Measurements from ENCODE around the gene SBNO2. TPM values are rescaled to one million over a fixed set of nuclear protein-coding genes. Genes with fewer than 3 reads are reported as not detected.

Gene SBNO2
- total RNA-seq, 4 donors from 2014 or later: 22.8 to 69.0 (median 25.5) TPM

DNA sequence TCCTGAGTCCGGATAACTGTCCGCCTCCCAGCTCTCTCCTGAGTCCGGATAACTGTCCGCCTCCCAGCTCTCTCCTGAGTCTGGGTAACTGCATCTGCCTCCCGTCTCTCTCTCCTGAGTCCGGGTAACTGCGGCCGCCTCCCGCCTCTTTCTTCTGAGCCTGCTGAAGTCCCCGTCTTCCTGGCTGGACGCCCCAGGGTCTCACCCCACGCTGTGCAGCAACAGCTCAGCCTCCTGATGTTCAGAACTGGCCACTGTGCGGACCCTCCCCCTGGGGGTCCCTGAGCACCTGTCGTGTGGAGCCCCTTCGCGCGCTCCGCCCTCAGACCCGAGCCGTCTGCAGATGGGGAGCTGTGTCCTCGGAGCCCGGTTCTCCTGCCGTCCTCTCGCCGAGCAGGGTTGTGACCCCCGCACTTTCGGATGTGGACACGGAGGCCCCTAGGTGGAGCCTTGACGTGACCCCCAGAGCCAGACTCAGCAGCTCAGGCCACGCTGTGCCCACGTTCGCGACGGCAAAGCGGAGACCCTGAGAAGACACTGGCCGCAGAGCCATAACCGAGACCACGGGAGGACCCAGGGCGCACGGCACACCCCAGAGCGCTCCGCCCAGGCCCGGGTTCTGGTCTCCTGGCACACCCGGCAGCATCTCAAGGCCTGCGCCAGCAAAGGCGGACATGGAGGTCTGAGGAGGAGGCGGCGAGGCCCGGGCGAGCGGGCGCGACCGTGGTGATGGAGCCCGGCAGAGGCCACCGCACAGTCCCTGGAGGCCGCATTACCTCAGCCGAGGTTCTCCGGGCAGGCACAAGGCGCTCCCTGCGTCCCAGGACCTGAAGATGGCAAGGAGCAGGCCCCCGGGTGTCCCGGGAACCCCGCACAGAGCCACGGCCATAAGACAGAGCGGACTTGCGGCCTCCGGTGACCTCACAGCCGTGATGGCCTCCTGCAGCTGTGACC is 15.9 kb downstream of the SBNO2 start:
- no peak for DNase-seq
- H3K36me3 ChIP-seq: peaks cover 0 to 4% of the 10 kb centered on the region in 2 donors
- TF ChIP-seq, protein P1, sequence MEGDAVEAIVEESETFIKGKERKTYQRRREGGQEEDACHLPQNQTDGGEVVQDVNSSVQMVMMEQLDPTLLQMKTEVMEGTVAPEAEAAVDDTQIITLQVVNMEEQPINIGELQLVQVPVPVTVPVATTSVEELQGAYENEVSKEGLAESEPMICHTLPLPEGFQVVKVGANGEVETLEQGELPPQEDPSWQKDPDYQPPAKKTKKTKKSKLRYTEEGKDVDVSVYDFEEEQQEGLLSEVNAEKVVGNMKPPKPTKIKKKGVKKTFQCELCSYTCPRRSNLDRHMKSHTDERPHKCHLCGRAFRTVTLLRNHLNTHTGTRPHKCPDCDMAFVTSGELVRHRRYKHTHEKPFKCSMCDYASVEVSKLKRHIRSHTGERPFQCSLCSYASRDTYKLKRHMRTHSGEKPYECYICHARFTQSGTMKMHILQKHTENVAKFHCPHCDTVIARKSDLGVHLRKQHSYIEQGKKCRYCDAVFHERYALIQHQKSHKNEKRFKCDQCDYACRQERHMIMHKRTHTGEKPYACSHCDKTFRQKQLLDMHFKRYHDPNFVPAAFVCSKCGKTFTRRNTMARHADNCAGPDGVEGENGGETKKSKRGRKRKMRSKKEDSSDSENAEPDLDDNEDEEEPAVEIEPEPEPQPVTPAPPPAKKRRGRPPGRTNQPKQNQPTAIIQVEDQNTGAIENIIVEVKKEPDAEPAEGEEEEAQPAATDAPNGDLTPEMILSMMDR (IDR thresholded peaks at IDR 0.05): no peak
- no peak for TF ChIP-seq POLR2A (IDR thresholded peaks at IDR 0.05)
- 94 to 96% methylated on average over 51 to 65 of the region's 69 CpGs for WGBS, 2 donors
- intact Hi-C loops (cut with DNase I): no loop called here
- H3K9me3 ChIP-seq: no peaks in the 10 kb centered on the region
- H3K27ac ChIP-seq: no peak overlapping the region
- peaks cover 23 to 37% of the 10 kb centered on the region in 2 donors for H3K4me1 ChIP-seq
- no peaks in the 10 kb centered on the region for H3K27me3 ChIP-seq
- H3K4me3 ChIP-seq (replicated peaks in 1 of 3): no peak overlapping the region

DNA sequence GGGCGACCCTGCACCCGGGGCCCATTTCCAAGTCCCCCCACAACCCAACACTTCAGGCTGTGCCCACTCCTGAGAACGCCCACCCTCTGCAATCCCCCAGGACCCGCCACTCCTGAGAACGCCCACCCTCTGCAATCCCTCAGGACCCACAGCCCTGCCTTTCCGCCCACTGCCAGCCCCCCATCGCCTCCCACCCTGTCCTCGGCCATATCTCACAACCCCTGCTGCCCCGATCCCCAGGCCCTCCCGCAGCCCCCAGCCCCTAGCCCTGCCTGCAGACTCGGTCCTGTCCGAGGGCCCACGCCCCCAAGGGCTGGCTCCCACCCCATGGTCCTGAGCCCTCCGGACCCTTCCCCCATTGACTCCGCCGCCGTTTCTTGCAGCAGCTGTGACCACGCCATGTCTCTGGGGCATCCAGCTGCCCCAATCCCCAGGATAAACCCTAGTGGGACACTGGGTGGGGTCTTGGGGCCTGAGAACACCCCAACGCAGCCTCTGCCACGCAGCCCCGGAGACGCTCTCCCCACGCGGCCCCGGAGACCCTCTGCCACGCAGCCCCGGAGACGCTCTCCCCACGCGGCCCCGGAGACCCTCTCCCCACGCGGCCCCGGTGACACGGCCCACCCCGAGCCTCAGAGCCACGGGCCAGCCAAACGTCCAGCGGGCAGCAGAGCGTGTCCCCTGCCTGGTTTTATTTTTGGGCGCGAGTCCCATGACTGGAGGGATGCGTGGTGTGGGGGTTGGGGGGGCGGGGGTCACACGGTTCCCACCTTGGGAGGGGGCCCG is 17.0 kb downstream of the SBNO2 start:
- H3K36me3 ChIP-seq: peaks cover 0 to 10% of the 10 kb centered on the region in 2 donors
- WGBS, 2 donors: 94% methylated on average over 38 to 46 of the region's 46 CpGs
- TF ChIP-seq POLR2A (IDR thresholded peaks at IDR 0.05): no peak
- TF ChIP-seq, protein P1 (IDR thresholded peaks at IDR 0.05): no peak
- intact Hi-C loops (cut with DNase I): no loop called here
- H3K9me3 ChIP-seq: no peaks in the 10 kb centered on the region
- H3K4me1 ChIP-seq: peaks cover 23 to 41% of the 10 kb centered on the region in 2 donors
- H3K27me3 ChIP-seq: no peaks in the 10 kb centered on the region
- H3K27ac ChIP-seq: no peak overlapping the region
- H3K4me3 ChIP-seq (replicated peaks in 1 of 3): no peak overlapping the region
- DNase-seq: no peak

DNA sequence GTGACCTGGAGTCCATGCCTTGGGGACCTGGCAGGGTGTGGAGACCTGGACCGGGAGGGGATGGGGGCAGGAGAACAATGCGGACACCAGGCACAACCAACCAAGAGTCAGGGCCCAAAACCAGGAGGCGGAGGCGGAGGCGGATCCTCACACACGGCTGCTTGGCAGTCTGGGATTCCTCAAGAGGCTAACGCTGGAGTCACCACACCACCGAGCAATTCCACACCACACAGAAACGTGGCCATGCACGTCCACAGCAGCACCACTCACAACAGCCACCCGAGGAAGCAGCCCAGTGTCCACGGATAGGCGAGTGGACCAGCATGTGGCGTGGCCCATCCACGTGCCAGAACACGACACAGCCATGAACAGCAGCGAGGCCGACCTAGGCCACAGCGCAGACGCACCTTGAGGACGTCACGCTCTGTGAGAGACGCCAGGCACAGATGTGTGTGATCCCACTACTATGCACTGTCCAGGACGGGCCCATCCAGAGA is 17.7 kb downstream of the SBNO2 start:
- WGBS, 2 donors: 84 to 92% methylated on average over 24 of the region's 24 CpGs
- TF ChIP-seq, protein P1 (IDR thresholded peaks at IDR 0.05): no peak
- no peak for TF ChIP-seq POLR2A (IDR thresholded peaks at IDR 0.05)

DNA sequence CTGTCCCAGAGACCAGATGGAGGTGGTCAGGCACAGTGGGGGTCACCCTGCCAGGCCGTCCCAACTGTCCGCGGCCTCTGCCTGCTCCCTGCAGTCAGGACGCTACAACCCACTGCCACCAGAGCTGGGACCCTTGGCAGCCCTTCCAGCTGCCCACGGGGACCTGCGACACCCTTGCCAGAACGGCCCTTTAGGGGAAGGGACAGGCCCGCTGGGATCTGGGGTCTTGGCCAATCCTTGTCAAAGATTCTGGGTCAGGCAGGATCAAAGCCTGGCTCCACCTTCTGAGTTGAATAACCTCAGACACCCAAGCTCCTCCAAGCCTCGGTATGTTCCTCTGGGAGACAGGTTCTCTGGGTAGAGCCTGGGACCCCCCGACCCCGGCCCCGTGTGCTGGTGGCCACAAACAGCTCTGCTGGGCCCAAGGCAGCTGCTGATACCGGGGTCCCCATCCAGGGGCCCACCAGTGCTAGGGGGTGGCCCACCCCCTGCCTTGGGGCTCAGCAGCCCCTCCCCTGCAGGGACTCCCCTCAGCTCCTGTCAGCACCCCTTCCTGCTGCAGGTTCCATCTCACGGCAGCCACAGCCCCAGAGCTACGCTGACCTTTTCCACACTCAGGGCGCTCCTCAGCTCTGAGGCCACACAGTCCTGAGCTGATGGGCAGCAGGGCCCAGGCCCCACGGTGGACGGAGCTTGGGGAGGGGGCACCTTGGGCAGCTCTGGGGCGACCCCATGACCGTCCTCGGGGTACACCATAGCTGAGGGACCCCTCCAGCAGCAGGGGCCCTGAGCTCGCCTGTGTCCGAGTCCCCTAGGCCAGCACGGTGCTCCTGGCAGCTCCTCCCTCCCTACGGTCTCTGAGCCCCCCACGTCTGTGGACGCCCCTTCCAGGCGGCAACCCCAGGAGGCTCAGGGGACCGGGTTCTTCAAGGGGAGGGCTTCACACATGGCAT is 18.4 kb downstream of the SBNO2 start:
- 72 to 81% methylated on average over 12 to 13 of the region's 29 CpGs for WGBS, 2 donors
- Histone ChIP-seq H3K4me3 (replicated peaks in 1 of 3) (no peak overlapping the region), H3K4me1 (peaks cover 17 to 47% of the 10 kb centered on the region in 2 donors), H3K9me3 (no peaks in the 10 kb centered on the region), H3K27me3 (no peaks in the 10 kb centered on the region), H3K27ac (peak overlapping the region; percentile 83 to 93 (median 84)), H3K36me3 (peaks cover 0 to 10% of the 10 kb centered on the region in 2 donors)
- intact Hi-C loops (cut with DNase I): no loop called here
- peak in 1 of 2 donors; percentile 2 for TF ChIP-seq POLR2A (IDR thresholded peaks at IDR 0.05)
- TF ChIP-seq, protein P1 (IDR thresholded peaks at IDR 0.05): no peak
- no peak for DNase-seq

More for the DNA sequence above, 17.7 kb downstream of the SBNO2 start:
- Histone ChIP-seq H3K27ac (peak overlapping the region in 2 of 3 donors; percentile 84 to 93), H3K36me3 (peaks cover 0 to 10% of the 10 kb centered on the region in 2 donors), H3K27me3 (no peaks in the 10 kb centered on the region), H3K9me3 (no peaks in the 10 kb centered on the region), H3K4me3 (replicated peaks in 1 of 3) (no peak overlapping the region), H3K4me1 (peaks cover 17 to 41% of the 10 kb centered on the region in 2 donors)
- DNase-seq: no peak
- intact Hi-C loops (cut with DNase I): no loop called here
